ENCODE measurements around the gene SLC13A2.

Gene SLC13A2

DNA sequence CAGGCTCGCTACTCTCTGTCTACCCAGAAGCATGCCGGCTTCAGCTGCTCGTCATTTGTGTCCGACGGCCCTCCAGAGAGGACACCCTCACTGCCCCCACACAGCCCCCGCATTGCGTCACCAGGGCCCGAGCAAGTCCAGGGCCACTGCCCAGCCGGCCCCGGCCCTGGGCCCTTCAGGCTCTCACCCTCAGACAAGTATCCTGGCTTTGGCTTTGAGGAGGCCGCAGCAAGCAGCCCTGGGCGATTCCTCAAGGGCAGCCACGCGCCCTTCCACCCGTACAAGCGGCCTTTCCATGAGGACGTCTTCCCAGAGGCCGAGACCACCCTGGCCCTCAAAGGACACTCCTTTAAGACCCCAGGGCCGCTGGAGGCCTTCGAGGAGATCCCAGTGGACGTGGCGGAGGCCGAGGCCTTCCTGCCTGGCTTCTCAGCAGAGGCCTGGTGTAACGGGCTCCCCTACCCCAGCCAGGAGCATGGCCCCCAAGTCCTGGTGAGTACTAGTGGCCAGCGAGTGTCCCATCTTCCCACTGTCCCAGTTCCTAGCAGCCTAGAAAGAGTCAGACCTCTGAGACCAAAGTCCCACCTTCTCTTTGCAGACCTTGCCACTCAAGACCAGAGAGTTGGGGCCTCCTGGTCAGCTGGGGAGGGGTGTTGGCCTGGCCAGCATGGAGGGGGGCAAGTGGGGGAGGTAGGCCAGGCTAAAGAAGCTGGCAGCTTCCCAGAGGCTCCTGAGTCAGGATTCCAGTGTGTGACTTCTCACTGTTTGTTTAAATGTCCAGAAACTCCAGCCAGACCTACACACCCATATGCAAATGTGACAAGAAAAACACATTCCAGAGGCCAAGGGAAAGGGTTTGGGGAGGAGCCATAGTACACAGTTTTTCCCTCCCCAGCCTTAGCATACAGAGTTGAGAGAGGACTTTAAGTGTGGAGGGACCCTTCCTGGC, 51.3 kb downstream of the SLC13A2 start:
- DNase-seq: no peak

GRCh38 chr17:28526381-28526780, 52.9 kb downstream of the SLC13A2 start:
- intact Hi-C loops (cut with DNase I): no loop called here

More for the DNA sequence above, 51.3 kb downstream of the SLC13A2 start:
- intact Hi-C loops (cut with DNase I): loop anchor here (2.0 kb wide), 1 partner anchor 30 kb away; no protein-coding TSS in a partner anchor

GRCh38 chr17:28527181-28527681, 53.8 kb downstream of the SLC13A2 start:
- intact Hi-C loops (cut with DNase I): no loop called here
- DNase-seq: no peak

More at GRCh38 chr17:28526381-28526780, 52.9 kb downstream of the SLC13A2 start:
- no peak for DNase-seq

DNA sequence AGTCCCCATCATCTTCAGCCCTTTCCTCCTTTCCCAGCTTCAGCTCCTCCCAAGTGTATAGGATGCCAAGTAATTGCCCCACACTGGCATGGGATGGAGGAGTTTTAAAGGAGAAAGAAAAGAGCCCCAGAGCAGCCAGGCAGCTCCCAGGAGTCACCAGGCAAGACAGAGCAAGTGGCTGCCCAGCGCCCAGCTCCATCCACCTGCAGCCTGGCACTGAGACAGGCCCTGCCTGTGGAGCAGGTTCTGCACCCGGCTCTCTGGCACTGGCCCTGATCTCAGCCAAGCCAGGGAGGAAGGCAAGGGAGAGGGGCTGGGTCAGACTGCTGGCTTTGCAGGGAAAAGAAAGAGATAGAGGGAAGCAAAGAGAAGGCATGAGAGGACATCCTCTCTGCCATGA, 54.4 kb downstream of the SLC13A2 start:
- no peak for DNase-seq

GRCh38 chr17:28528327-28529012, 55.0 kb downstream of the SLC13A2 start:
- no peak for DNase-seq

More for the DNA sequence above, 54.4 kb downstream of the SLC13A2 start:
- intact Hi-C loops (cut with DNase I): no loop called here

DNA sequence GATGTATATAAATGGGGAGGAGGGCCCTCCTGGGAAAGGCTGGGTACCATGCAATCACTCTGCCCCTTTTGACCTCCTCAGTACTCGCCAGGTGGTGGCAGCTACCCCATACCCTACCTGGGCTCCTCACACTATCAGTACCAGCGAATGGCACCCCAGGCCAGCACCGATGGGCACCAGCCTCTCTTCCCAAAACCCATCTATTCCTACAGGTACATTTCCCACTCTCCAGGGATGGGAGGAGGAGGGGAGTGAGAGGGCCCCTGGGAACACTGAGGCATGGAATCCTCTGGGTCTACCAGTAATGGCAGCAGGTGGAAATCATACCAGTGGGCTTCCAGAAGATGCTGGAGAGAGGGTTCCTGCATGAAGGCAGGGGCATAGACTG, 55.6 kb downstream of the SLC13A2 start:
- DNase-seq: no peak
- intact Hi-C loops (cut with DNase I): no loop called here

More at GRCh38 chr17:28528327-28529012, 55.0 kb downstream of the SLC13A2 start:
- intact Hi-C loops (cut with DNase I): no loop called here

DNA sequence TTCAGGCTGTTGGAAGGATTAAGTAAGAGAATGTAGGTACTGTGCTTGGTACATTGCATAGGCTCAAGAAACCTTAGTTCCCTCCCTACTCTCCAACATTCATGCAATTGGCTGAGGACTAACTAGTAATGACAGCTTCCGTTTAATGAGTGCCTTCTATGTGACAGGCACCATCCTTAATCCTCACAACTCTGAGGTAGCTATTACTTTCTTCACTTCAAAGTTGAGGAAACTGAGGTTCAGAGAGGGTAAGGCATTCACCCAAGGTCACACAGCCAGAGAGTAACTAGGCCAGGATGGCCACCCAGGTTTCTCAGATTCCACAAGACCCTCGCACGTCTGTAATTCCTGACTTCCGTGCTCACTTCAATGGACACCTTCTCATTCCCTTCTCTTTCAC, 56.8 kb downstream of the SLC13A2 start:
- intact Hi-C loops (cut with DNase I): no loop called here
- no peak for DNase-seq

- intact Hi-C loops (cut with DNase I): no loop called here
- DNase-seq: no peak
These were observed 57.5 kb downstream of the SLC13A2 start for GRCh38 chr17:28530926-28531325.

DNA sequence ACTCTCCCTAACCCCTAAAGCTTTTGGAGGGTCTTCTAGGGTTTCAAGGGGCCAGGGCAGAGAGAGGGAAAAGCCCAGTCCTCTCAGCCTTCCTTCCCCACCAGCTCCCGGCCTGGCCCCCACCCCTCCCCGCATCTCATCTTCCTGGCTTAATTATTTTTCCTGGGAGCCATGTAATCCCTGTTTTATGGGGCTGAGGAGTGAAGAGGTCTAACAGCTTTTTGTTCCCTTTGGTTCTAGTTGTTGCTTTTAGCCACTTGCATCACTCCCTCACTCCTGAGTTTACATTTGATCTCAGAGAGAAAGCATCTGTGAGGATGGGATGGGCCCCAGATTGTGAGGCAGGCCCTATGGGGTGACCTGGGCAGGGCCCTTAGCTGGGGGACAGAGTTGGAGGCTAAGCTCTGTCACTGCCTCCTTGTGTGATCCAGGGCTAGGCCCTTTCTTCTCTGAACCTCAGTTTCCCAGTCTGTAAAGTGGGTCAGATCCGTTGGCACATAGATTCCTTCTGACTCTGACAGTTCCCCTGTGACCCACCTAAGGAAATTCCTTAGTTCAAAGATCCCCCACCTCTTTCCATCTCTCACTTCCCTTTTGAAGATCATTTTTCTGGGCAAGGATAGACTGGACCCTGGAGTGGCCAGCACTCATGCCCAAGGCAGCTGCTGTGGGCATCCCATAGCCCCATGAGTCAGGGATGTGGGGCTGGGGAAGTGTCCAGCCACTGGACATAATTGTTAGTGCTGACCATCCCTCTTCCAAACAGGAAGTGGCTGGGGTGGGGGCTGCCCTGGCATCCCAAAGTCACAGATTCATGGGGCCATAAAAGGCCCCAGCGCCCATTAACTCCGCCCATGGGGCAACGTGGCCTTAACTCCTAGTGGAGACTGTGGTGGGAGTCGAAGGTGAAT, 58.9 kb downstream of the SLC13A2 start:
- intact Hi-C loops (cut with DNase I): no loop called here
- no peak for DNase-seq

- intact Hi-C loops (cut with DNase I): no loop called here
- DNase-seq: peak in 1 of 42 donors; percentile 42
These were observed 59.8 kb downstream of the SLC13A2 start for GRCh38 chr17:28533091-28533807.

GRCh38 chr17:28534740-28535375, 61.4 kb downstream of the SLC13A2 start:
- no peak for DNase-seq
- intact Hi-C loops (cut with DNase I): loop anchor here (5.0 kb wide), 1 partner anchor 38 kb away; no protein-coding TSS in a partner anchor

GRCh38 chr17:28536532-28537218, 63.2 kb downstream of the SLC13A2 start:
- no peak for DNase-seq
- intact Hi-C loops (cut with DNase I): loop anchor here (5.0 kb wide), 1 partner anchor 39 kb away; no protein-coding TSS in a partner anchor

DNA sequence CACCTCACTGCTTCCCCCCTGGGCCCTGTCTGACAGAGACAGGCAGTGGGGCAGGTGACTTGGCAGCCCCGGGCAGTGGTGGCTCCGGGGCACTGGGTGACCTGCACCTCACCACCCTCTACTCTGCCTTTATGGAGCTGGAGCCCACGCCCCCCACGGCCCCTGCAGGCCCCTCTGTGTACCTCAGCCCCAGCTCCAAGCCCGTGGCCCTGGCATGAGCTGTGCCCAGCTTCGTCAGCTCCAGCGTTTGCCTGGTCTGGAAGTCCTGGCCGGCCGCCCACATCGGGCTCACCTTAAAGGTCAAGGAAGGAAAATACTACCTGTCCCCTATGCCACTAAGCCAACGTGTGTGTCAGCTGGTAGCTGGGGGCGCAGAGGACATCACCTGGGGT, 63.8 kb downstream of the SLC13A2 start:
- intact Hi-C loops (cut with DNase I): loop anchor here (5.0 kb wide), 1 partner anchor 40 kb away; no protein-coding TSS in a partner anchor
- no peak for DNase-seq

- intact Hi-C loops (cut with DNase I): loop anchor here (5.0 kb wide), 1 partner anchor 41 kb away; no protein-coding TSS in a partner anchor
- no peak for DNase-seq
These were observed 65.0 kb downstream of the SLC13A2 start for GRCh38 chr17:28538296-28538895.

- DNase-seq: no peak
- intact Hi-C loops (cut with DNase I): no loop called here
These were observed 66.8 kb downstream of the SLC13A2 start for GRCh38 chr17:28540231-28540630.

DNA sequence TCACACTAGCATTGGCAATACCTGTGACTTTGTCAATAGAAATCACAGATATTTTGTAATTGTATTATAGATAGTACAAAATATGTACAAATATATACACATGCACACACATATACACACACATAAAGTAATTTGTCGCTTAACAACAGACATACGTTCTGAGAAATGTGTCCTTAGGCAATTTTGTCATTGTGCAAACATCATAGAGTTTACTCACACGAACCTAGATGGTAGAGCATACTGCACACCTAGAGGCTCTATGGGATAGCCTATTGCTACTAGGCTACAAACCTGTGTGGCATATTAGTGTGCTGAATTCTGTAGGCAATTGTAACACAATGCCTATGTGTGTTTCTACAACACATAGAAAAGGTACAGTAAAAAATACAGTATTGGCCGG, 68.0 kb downstream of the SLC13A2 start:
- intact Hi-C loops (cut with DNase I): no loop called here

More for the DNA sequence above, 68.0 kb downstream of the SLC13A2 start:
- DNase-seq: no peak

Measured in head of caudate nucleus (tissue), 42 donors.